HG02938 (cell line): ENCODE results near the gene TSPAN10.
"Not testable (repeated sequence)": the region's sequence is repeated elsewhere in the genome, so short reads cannot be mapped to it uniquely, and the experiment has no call there.

Experiments used
- ATAC-seq: cut with Tn5 transposase; IDR thresholded peaks from one replicate; pipeline ENCODE4 v1.9.1; 2021; ENCODE audit warnings: mild to moderate bottlenecking, moderate library complexity; ENCODE audit not compliant: unreplicated experiment

TSPAN10 gene

GRCh38 chr17:81660441-81660840, 23.4 kb downstream of the TSPAN10 start:
- ATAC-seq: no peak

DNA sequence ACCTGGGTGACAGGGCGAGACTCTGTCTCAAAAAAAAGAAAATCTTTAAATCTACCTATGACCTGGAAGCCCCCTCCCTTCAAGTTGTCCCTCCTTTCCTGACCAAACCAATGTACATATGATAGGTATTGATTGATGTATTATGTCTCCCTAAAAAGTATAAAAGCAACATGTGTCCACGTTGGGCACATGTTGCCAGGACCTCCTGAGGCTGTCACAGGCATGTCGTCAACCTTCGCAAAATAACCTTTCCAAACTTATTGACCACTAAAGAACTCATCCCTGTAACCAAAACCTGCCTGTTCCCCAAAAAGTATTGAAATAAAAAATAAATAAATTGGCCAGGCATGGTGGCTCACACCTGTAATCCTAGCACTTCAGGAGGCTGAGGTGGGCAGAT, 25.0 kb downstream of the TSPAN10 start:
- no peak for ATAC-seq

DNA sequence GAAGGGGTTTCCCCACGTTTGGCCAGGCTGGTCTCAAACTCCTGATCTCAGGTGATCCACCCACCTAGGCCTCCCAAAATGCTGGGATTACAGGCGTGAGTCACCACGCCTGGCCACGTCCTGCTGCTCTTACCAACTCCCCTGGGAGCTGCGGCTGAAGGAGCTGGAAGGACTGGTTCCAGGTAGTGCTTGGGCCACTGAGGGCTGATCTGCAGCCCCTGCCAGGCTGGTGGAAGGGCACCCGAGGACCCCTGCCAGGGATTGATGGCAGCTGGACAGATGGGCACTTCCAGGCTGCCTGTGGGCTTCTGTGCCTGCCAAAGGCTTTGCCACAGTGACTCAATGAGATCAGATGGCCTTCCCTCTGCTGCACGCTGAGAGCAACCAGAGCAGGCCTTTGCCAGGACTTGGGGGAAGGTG, 27.1 kb downstream of the TSPAN10 start:
- no peak for ATAC-seq

- peak; percentile 12 for ATAC-seq
These were observed 28.5 kb downstream of the TSPAN10 start for GRCh38 chr17:81665205-81666091.

- ATAC-seq: no peak
These were observed 29.0 kb downstream of the TSPAN10 start for GRCh38 chr17:81666092-81666341.

DNA sequence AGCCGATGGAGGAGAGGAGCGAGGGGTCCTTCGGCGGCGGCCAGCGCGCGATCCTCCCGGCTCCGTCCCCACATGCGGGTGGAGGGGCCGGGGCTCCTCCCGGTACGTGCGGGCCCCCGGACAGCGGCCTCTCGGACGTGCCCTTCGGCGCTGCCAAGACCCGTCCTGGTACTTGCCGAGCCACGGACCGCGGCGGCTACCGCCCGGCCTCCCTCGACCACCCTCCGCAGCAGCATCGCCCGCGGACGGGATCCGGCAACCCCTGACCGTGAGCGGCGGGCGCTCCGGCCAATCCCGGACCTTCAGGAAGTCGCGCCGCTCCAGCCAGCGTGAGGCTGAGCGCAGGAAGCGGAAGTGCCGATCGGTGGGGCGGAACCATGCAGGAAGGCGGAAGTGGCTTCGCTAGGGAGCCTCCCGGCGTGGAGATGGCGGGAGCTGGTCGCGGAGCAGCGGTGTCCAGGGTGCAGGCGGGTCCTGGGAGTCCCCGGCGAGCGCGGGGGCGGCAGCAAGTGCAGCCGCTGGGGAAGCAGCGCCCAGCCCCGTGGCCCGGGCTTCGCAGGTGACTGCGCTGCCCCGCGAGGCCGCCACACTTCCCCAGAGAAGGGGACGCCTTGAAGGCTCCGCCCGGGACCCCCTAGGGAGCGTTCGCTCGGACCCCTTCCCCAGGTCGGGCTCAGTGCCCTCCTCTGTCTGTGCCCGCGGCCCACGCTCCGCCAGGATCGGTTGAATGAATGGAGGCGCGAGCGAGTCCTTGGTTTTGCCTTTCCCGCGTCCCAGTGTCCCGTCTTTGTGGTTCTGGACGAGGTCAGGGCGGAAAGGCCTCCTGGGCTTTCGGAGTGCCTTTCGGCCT, 29.6 kb downstream of the TSPAN10 start, which contains the start of the genes CCDC137 and OXLD1:
Gene CCDC137 (plus strand): TSS at position 396 of the 850 bp plus-strand sequence. CDS start 30 bp downstream, at position 426.
Gene OXLD1 (minus strand): TSS at position 264 of the 850 bp plus-strand sequence. CDS start 28 bp downstream, at position 236.
- peak; percentile 77 for ATAC-seq

DNA sequence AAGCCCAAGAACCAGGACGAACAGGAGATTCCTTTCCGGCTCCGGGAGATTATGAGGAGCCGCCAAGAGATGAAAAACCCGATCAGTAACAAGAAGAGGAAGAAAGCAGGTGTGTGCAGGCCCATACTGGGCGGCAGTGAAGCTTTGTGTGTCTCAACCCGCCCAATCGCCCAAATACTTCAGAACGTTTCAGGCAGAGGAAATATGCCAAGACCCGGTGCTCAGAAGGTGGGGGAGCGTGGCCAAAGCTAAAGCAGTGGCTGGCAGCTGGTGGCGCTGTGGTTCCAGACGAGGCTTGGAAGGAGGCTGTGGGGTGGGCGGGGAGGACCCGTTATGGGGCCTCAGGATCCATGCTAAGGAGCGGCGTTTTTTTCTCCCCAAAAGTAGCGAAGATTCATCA, 30.8 kb downstream of the TSPAN10 start:
- ATAC-seq: no peak

DNA sequence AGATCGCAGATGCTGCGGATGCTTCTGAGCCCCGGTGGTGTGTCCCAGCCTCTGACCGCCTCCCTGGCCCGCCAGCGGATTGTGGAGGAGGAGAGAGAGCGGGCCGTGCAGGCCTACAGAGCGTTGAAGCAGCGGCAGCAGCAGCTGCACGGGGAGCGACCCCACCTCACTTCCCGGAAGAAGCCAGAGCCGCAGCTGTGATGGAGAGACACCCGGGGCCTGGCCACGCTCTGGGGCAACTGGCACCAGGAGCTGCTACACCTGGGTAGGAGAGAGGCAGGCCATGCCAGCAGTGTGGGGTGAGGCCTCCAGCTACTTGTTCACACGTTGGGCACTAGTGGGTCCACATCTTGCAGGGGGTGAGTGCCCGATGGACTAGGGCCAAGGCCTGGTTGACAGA, 35.5 kb downstream of the TSPAN10 start:
- no peak for ATAC-seq

- ATAC-seq: no peak
These were observed 36.0 kb downstream of the TSPAN10 start for GRCh38 chr17:81672954-81673353.

DNA sequence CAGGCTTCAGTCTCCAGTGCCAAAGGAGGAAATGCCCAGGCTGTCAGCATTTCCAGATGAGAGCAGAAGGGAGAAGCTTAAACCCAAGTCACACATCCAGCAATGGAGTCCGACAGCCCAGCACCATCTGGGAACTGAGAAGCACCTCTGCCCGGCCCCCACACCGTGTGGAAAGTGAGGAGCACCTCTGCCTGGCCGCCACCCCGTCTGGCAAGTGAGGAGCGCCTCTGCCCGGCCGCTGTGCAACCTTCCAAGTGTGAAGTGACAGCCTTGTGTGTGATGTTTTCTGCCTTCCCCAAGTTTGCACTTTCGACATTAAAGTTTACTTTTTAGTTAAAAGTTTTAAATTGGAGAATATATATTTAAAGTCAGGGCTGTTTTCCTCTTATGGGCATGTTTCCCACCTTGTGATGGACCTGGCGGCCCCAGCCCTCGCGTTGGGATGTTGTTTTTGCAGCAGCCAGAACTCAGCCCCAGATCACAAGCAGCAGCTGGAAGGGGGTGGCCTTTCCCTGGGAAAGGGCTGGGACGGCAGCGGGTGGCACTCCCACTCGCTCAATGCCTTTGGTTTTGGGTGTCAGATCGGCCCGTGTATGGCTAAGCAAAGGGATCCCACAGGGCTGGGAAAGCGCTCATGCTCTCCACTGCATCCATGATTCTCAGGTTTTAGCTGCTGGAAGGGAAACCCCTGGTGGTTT, 36.7 kb downstream of the TSPAN10 start:
- no peak for ATAC-seq

DNA sequence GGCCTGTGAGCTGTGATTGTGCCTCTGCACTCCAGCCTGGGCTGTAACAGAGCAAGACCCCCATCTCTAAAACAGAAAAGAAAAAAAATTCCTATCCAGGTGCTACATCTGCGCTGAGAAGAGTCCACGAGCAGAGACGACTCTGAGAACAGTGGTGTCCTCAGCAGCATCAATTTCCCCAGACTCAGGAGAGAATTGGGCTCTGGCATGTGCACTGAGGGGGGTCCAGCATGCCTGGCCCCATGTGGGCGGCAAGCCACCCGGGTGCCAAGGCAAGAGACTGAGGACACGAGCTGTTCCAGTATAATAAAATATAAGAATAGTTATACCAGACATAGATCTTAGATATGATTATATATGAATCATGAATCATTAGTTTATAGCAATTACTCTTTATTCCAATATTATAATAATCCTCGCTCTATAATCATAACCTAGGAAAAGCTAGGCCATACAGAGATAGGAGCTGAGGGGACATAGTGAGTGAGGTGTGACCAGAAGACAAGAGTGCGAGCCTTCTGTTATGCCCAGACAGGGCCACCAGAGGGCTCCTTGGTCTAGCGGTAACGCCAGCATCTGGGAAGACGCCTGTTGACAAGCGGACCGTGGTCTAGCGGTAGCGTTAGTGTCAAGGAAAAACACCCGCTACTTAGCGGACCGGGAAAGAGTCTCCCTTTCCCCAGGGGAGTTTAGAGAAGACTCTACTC, 38.7 kb downstream of the TSPAN10 start:
- not testable (repeated sequence) for ATAC-seq

DNA sequence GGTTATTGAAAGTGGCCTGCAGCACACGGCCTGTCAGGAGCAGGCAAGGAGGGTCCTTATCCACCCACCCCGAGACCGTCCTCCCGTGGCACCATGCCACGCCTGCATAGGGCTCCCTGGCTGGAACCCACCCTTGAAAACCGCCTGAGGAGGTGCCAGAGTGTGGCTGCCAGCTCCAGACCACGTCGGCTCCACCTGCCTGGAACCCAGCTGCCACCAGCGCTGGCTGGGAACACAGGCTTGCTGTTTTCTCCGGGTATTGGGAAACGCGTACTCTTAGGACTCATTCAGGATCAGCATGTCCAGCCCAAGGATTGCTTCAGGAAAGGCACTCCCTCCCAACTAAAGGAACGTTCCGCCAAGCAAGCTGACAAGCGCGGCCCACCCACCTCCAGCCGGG, 39.9 kb downstream of the TSPAN10 start:
- no peak for ATAC-seq

DNA sequence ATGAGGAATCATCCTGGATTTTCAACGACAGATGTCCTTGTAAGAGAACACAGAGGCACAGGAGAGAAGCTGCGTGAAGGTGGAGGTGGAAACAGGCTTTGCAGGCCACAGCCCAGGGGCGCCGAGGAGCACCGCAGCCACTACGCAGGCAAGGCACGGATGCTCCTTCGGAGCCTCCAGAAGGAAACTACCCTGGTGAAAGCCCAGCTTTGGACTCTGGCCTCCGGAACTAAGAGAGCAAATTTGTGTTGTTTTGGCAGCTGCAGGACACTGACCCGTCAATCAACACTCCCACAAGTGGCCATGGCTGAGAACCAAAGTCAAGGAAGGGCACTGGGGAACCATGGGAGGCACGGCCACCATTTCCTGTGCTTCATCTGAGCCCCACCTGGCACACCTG, 43.2 kb downstream of the TSPAN10 start:
- no peak for ATAC-seq

DNA sequence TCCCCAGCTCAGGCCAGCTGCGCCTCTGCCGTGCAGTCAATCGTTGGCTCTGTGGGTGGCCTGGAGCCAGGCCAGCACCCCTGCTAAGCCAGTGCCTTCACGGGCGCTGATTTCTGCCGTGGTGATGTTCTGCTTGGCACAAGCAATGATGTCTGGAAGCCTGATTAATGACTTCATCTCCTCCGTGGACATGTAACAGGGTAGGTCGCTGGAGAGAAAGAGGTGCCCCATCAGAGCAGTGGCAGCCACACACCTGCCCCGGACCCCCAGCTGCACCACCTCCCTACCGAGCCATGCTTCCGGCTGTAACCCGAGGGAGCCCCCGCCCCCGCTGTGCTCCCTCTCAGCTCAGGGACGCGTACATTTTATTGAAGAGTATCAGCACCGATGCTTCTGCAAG, 44.7 kb downstream of the TSPAN10 start:
- no peak for ATAC-seq

DNA sequence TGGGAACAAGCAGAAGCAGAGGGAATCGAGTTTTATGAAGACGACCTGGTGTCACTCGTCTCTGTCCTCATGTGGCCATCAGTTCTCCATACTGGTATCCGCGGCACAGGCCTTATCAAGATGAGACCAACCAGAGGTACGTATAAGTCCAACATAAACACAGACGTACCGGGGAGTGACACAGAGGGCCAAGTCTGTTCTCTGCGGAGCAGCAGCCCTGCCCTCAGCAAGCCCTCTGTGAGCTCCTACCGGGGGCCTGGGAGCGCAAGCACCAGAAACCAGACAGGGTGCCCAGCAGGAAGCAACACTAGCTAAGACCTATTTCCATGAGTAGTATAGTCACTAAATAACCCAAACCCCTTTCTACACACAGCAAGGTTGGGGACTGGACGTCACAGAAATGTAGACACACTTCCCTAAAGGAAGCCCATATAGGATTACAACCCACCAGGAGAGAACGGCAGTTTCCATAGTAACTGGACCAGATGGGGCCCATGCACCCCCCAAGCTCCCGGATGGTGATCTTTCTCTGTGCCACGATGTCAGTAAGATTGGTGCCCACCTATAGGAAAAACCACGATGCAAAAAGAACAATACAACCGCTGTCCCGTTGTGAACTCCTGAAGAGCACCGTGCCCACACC, 45.7 kb downstream of the TSPAN10 start:
- ATAC-seq: no peak

- ATAC-seq: peak; percentile 29
These were observed 46.2 kb downstream of the TSPAN10 start for GRCh38 chr17:81683208-81683583.

GRCh38 chr17:81683584-81684441, 46.8 kb downstream of the TSPAN10 start, which contains the start of the genes ARL16 and HGS:
Gene ARL16 (minus strand): TSS chr17:81683797. CDS start chr17:81683753, 44 bp downstream.
Gene HGS (plus strand): TSS chr17:81684011. CDS start chr17:81684067, 56 bp downstream.
- ATAC-seq: peak; percentile 89

DNA sequence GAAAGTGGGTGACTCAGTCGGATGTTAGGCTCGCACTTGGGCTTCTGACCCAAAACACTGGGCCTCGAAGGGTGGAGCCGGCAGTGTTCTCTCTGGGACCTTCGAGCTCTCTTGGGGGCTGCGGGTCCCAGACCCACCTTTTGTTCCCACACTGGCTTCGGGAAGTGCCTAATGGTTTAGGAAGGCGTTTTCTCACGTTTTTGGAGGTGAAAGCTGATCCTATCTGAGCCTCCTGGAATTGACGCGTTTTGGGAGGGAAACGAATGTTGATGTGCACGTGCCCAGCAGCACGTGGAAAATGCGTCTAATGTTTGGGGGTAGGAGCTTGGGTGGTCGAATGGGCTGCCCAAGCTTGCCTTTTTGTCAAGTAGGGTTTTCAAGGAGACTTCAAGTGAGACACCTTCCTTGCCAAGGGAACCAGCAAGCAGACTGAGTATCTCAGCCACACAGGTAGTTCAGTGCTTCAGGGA, 47.5 kb downstream of the TSPAN10 start:
- ATAC-seq: no peak

GRCh38 chr17:81685108-81685507, 48.1 kb downstream of the TSPAN10 start:
- no peak for ATAC-seq
